HL-60 (cell line): ENCODE data around the gene ARHGAP29.

Source experiments
- CTCF ChIP-seq: IDR thresholded peaks from one replicate; pipeline ENCODE4 v1.5.1; 2011; ENCODE audit warnings: low read length, control low read depth, inconsistent platforms; ENCODE audit not compliant: insufficient read depth
- GABPA ChIP-seq: IDR thresholded peaks from 2 replicates; pipeline ENCODE4 v1.6.1; 2012; ENCODE audit warnings: low read depth
- POLR2AphosphoS5 ChIP-seq: IDR thresholded peaks from 2 replicates; pipeline ENCODE4 v1.6.1; 2012; ENCODE audit warnings: low read depth
- REST ChIP-seq: IDR thresholded peaks from 2 replicates; pipeline ENCODE4 v1.6.1; 2012; ENCODE audit warnings: low read depth; ENCODE audit not compliant: insufficient replicate concordance

DNA sequence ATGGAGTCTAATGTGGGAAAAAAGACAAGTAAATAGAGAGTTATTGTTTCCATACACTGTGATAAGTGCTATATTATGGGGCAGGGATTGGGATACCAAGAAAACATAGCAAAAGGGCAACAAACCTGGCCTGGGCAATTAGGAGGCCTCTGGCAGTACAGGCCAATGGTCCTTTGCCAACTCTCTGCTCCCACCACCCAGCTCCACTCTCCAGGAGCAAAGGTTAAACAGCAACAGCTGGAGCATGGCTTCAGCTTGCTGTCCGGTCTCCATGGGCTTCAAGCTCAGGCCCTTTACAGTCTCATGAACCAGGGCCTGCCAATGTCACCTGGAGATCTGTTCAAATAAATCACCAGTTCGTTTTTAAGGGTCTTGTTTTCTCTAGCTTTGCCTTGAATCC lies 37.2 kb upstream of the ARHGAP29 start:
- TF ChIP-seq POLR2AphosphoS5 (no peak), CTCF (no peak), GABPA (no peak), REST (no peak)
